Measurements from ENCODE around the gene KRR1. TPM values are rescaled to one million over a fixed set of nuclear protein-coding genes. Genes with fewer than 3 reads are reported as not detected.
A peak's percentile ranks its signal among the peaks of the same experiment; 100 is the strongest.

The KRR1 gene
- polyA plus RNA-seq, 2 of the 4 experiments (the other 2 are of a cell fraction): 66.1 to 122 TPM

DNA sequence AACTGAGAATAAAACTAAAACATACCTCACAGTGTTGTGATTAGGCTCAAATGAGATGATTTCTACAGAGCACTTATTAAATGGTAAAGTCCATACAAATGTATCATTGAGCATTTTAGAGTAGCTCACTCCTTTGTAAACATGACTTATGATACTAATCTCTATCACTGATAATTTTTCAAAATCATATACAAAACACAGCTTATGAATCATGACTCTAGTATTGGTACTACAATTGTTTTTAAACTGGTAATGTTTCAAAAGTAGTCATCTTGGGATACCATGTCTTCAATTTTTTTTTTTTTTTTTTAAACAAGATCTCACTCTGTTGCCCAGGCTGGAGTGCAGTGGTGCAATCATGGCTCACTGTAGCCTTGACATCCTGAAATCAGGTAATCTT lies 40.1 kb upstream of the KRR1 start:
- POLR2A ChIA-PET: interaction anchor here (0.6 kb wide), 1 partner anchor 64 kb away, joined by 3 read pairs; no protein-coding TSS in a partner anchor
- peaks cover 23% of the 10 kb centered on the region; the same call in 2 of the 3 replicates for H3K4me1 ChIP-seq
- H3K9me3 ChIP-seq: no peaks in the 10 kb centered on the region
- H3K4me3 ChIP-seq: no peak overlapping the region
- TF ChIP-seq RAD21 (conservative IDR thresholded peaks at IDR 0.05 in 1 of 2, IDR thresholded peaks at IDR 0.05 in 1 of 2) (no peak), EP300 (IDR thresholded peaks at IDR 0.05) (no peak), JUN (IDR thresholded peaks at IDR 0.05) (no peak), MAZ (IDR thresholded peaks at IDR 0.05; ENCODE audit: borderline replicate concordance, low read depth, low read length) (no peak)
- TF ChIP-seq, protein P1, sequence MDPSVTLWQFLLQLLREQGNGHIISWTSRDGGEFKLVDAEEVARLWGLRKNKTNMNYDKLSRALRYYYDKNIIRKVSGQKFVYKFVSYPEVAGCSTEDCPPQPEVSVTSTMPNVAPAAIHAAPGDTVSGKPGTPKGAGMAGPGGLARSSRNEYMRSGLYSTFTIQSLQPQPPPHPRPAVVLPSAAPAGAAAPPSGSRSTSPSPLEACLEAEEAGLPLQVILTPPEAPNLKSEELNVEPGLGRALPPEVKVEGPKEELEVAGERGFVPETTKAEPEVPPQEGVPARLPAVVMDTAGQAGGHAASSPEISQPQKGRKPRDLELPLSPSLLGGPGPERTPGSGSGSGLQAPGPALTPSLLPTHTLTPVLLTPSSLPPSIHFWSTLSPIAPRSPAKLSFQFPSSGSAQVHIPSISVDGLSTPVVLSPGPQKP (IDR thresholded peaks at IDR 0.05; ENCODE audit: low read depth, low read length): no peak
- CTCF ChIA-PET: no interaction called here
- FAIRE-seq: no peak
- DNase-seq (ENCODE audit: low read depth in 1 of 2, low spot score in 1 of 2): no peak
- no peak for ATAC-seq
- H3K4me2 ChIP-seq: no peak overlapping the region
- no peak overlapping the region for H3K27ac ChIP-seq

DNA sequence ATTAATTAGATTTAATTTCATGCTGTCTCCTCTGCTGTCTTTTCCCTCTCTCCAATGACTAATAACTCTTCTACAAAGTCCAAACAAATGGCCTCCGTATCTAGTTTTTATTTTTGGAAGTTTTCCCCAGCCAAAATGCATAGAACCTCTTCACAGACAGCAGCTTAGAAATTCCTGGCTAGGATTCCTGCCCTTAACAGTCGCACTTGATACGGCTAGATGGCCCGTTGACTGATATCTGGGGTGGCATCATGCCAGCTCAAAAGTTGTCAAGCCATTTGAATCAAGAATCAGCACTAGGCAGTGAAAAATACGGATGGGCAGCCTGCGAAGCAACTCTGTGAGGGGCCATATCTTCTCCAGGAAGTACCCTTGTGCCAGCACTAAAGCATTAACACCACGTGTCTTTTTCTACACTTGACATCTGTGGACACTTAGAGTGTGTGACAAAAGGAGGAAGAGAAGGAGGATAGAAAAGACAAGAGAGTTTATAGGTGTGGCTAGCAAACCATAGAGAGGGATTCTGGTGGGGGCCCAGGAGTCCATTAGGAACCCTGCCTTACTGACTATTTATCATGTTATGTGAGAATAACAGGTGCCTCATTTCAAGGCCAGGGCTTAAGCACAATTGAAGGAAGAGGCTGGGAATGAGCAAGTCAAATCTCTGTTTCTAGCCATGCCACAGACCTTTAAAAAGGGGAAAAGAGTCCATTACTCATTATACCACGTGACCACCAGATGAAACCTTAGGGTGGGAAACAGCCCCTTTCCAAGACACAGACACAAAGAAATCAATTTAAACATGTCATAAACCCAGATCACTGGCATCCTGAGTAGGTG lies 39.2 kb upstream of the KRR1 start:
- DNase-seq (ENCODE audit: low read depth in 1 of 2, low spot score in 1 of 2) (no peak), FAIRE-seq (no peak), ATAC-seq (no peak)
- H3K9me3 ChIP-seq: no peaks in the 10 kb centered on the region
- no peak overlapping the region for H3K4me3 ChIP-seq
- H3K4me1 ChIP-seq: peaks cover 16% of the 10 kb centered on the region; the same call in 2 of the 3 replicates
- WGBS (ENCODE audit: missing lambda C conversion rate): 72% methylated on average over 8 of the region's 8 CpGs
- POLR2A ChIA-PET: interaction anchor here (0.6 kb wide), 1 partner anchor 65 kb away, joined by 3 read pairs; no protein-coding TSS in a partner anchor
- CTCF ChIA-PET: interaction anchor here (0.7 kb wide), 1 partner anchor 213 kb away, joined by 4 read pairs; no protein-coding TSS in a partner anchor
- TF ChIP-seq, protein P2, sequence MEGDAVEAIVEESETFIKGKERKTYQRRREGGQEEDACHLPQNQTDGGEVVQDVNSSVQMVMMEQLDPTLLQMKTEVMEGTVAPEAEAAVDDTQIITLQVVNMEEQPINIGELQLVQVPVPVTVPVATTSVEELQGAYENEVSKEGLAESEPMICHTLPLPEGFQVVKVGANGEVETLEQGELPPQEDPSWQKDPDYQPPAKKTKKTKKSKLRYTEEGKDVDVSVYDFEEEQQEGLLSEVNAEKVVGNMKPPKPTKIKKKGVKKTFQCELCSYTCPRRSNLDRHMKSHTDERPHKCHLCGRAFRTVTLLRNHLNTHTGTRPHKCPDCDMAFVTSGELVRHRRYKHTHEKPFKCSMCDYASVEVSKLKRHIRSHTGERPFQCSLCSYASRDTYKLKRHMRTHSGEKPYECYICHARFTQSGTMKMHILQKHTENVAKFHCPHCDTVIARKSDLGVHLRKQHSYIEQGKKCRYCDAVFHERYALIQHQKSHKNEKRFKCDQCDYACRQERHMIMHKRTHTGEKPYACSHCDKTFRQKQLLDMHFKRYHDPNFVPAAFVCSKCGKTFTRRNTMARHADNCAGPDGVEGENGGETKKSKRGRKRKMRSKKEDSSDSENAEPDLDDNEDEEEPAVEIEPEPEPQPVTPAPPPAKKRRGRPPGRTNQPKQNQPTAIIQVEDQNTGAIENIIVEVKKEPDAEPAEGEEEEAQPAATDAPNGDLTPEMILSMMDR (IDR thresholded peaks at IDR 0.05): no peak
- TF ChIP-seq, protein P3, sequence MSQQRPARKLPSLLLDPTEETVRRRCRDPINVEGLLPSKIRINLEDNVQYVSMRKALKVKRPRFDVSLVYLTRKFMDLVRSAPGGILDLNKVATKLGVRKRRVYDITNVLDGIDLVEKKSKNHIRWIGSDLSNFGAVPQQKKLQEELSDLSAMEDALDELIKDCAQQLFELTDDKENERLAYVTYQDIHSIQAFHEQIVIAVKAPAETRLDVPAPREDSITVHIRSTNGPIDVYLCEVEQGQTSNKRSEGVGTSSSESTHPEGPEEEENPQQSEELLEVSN (IDR thresholded peaks at IDR 0.05; ENCODE audit: borderline replicate concordance, low read depth): no peak
- TF ChIP-seq EP300 (IDR thresholded peaks at IDR 0.05): no peak
- no peak for TF ChIP-seq ZC3H11A (IDR thresholded peaks at IDR 0.05)
- TF ChIP-seq FOSB (CRISPR knock-in tag; IDR thresholded peaks at IDR 0.05): no peak
- no peak for TF ChIP-seq FOSL2 (IDR thresholded peaks at IDR 0.05)
- TF ChIP-seq FOSL2 (CRISPR knock-in tag; IDR thresholded peaks at IDR 0.05): no peak
- no peak overlapping the region for H3K4me2 ChIP-seq
- 0 out of 6 replicates have a peak overlapping the region, but pooled peaks of 1 of the 2 experiments have one; percentile 11 for H3K27ac ChIP-seq

DNA sequence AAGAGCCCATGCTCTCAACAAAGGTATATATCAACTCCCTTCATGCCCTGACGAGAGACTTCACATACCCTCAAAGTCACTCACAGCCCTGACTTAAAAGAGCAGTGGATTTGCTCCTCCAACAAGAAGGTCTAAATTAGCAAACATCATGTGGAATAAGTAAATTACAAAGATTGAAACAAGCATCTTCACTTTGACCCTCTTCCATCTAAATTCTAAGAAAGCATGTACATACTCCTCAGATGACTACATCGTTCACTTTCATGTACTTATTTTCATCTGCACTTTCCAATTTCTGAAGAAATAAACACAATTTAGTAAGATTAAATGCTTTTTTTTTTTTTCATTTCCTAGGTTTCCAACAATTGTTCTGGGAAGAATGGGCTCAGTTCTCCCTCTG lies 38.6 kb upstream of the KRR1 start:
- no peak for FAIRE-seq
- TF ChIP-seq EP300 (IDR thresholded peaks at IDR 0.05) (no peak), TP53 (CRISPR knock-in tag; IDR thresholded peaks at IDR 0.05) (no peak), EHF (CRISPR knock-in tag; IDR thresholded peaks at IDR 0.05) (no peak), ESRRA (IDR thresholded peaks at IDR 0.05; ENCODE audit: borderline replicate concordance, low read length) (no peak), EHMT2 (IDR thresholded peaks at IDR 0.05; ENCODE audit: low read depth) (no peak)
- no peak overlapping the region for H3K4me2 ChIP-seq

More for the DNA sequence above, 38.6 kb upstream of the KRR1 start:
- ATAC-seq: no peak
- Histone ChIP-seq H3K4me3 (no peak overlapping the region), H3K9me3 (no peaks in the 10 kb centered on the region), H3K4me1 (peaks cover 16% of the 10 kb centered on the region; the same call in 2 of the 3 replicates), H3K27ac (no peak overlapping the region)
- ChIA-PET CTCF (interaction anchor here (0.7 kb wide), 1 partner anchor 213 kb away, joined by 4 read pairs; no protein-coding TSS in a partner anchor), POLR2A (no interaction called here)
- WGBS (ENCODE audit: missing lambda C conversion rate): 92% methylated on average over 2 of the region's 2 CpGs
- no peak for DNase-seq (ENCODE audit: low read depth in 1 of 2, low spot score in 1 of 2)

Measured in A549 (cell line).